GM18511 (cell line): ENCODE results near the gene C12orf56.
"Not testable (repeated sequence)": the region's sequence is repeated elsewhere in the genome, so short reads cannot be mapped to it uniquely, and the experiment has no call there.

Experiments
- ATAC-seq: cut with Tn5 transposase; IDR thresholded peaks from one replicate; pipeline ENCODE4 v1.9.1; 2021; ENCODE audit warnings: mild to moderate bottlenecking, moderate library complexity; ENCODE audit not compliant: unreplicated experiment

Gene C12orf56

GRCh38 chr12:64240781-64241180, 149.8 kb downstream of the C12orf56 start:
- no peak for ATAC-seq

GRCh38 chr12:64237382-64237781, 153.2 kb downstream of the C12orf56 start:
- no peak for ATAC-seq

- ATAC-seq, result no peak
These were observed 154.0 kb downstream of the C12orf56 start for GRCh38 chr12:64236549-64236948.

GRCh38 chr12:64232196-64232595, 158.4 kb downstream of the C12orf56 start:
- ATAC-seq, result no peak

GRCh38 chr12:64229796-64230195, 160.8 kb downstream of the C12orf56 start:
- no peak for ATAC-seq

- ATAC-seq, result no peak
These were observed 161.3 kb downstream of the C12orf56 start for GRCh38 chr12:64229240-64229639.

- no peak for ATAC-seq
These were observed 164.9 kb downstream of the C12orf56 start for GRCh38 chr12:64225626-64226025.

- ATAC-seq, result peak; percentile 94
These were observed 168.4 kb downstream of the C12orf56 start, which contains the start of gene KICS2 for GRCh38 chr12:64222009-64222765. TSS of gene KICS2 (minus strand) at chr12:64222296. CDS start at chr12:64222237, 59 bp downstream.

- ATAC-seq, result peak; percentile 34
These were observed 168.9 kb downstream of the C12orf56 start for GRCh38 chr12:64221651-64222008.

GRCh38 chr12:64220046-64220445, 170.5 kb downstream of the C12orf56 start:
- no peak for ATAC-seq

GRCh38 chr12:64219145-64219544, 171.4 kb downstream of the C12orf56 start:
- no peak for ATAC-seq

GRCh38 chr12:64218597-64218996, 172.0 kb downstream of the C12orf56 start:
- ATAC-seq, result peak; percentile 29

- not testable (repeated sequence) for ATAC-seq
These were observed 172.9 kb downstream of the C12orf56 start for GRCh38 chr12:64217643-64218042.

- ATAC-seq, result no peak
These were observed 174.3 kb downstream of the C12orf56 start for GRCh38 chr12:64216239-64216638.
